Fibroblast of mammary gland (primary cell): Measurements from ENCODE around the gene KCNJ16.

Source experiments
- DNase-seq: peaks from one replicate; pipeline ENCODE4 v3.0.0-alpha.2; 2010; ENCODE audit warnings: low read depth
- H3K4me3 ChIP-seq: 2 replicates; pipeline ENCODE4 v1.5.1; 2011; ENCODE audit warnings: low read depth, mild to moderate bottlenecking, low read length, moderate library complexity; ENCODE audit not compliant: control insufficient read depth
- TF ChIP-seq, protein P1 (sequence below): conservative IDR thresholded peaks from 2 replicates; pipeline ENCODE4 v1.5.1; 2011; ENCODE audit warnings: low read depth, low read length, inconsistent platforms; ENCODE audit not compliant: control insufficient read depth, insufficient read depth

The KCNJ16 gene

DNA sequence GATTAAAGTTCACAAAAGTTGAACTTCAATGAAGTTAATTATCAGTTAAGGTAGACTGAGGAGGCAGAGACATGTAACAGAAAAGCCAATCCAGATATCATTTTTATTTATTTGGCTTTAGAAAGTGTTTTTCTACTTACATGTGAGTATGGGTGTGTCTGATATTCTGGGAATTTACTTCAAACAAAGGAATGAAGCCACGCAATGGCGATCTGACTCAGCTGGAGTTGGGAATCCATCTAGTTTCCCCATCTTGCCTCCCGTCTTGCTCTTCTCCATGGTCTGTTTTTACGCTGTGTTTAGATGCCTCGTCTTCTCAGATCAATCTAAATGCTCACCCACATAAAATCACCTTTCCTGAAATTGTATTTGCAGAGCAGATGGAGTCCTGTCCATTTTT, 1.7 kb upstream of the KCNJ16 start:
- TF ChIP-seq, protein P1, sequence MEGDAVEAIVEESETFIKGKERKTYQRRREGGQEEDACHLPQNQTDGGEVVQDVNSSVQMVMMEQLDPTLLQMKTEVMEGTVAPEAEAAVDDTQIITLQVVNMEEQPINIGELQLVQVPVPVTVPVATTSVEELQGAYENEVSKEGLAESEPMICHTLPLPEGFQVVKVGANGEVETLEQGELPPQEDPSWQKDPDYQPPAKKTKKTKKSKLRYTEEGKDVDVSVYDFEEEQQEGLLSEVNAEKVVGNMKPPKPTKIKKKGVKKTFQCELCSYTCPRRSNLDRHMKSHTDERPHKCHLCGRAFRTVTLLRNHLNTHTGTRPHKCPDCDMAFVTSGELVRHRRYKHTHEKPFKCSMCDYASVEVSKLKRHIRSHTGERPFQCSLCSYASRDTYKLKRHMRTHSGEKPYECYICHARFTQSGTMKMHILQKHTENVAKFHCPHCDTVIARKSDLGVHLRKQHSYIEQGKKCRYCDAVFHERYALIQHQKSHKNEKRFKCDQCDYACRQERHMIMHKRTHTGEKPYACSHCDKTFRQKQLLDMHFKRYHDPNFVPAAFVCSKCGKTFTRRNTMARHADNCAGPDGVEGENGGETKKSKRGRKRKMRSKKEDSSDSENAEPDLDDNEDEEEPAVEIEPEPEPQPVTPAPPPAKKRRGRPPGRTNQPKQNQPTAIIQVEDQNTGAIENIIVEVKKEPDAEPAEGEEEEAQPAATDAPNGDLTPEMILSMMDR = no peak
- no peak for DNase-seq
- no peak overlapping the region for H3K4me3 ChIP-seq

DNA sequence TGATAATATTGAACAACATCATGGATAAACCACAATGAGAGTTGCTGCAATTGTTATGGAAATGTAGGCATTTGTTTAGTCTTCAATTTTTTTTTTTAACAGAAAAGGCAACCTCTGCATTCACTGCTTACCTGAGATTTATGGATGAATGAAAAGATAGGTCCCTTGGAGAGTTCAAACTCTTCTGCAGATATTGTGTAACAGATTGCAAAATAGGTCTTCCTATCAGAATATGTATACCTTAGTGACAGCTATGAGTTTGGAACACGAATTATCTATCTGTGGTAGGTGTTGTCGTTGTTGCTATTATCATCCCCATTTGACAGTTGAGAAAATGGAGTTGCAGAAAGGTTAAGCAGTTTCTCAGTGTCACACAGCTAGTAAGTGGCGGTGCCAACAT, 1.2 kb upstream of the KCNJ16 start:
- DNase-seq = no peak
- H3K4me3 ChIP-seq = no peak overlapping the region
- TF ChIP-seq, protein P1 = no peak

DNA sequence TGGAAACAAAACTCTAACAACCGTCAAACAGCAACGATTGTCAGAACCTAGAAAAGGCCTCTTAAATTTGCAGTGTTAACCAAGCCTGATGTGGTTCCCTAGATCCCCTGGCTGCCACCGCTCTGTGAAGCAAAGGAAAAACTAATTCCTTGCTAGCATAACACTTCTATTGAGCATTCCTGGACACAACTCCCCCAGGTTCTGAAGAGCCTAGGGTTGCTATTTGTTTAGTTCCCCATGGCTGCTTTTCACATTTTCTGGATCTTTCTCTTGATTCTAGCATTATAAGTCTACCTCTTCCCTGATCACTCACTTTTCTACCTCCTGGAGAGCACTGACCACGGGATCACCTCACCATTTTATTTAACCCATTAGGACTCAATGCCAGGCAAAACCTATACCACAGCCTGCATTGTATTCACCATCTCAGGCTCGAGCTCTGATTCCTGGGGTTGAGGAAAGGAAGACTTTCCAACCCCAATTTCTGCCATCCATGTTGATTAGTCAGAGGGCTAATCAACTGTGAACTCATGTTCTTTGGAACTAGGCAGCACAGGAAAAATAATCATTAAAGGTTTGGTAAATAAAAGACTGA, 692 bp upstream of the KCNJ16 start:
- TF ChIP-seq, protein P1 = no peak
- no peak for DNase-seq
- H3K4me3 ChIP-seq = no peak overlapping the region

DNA sequence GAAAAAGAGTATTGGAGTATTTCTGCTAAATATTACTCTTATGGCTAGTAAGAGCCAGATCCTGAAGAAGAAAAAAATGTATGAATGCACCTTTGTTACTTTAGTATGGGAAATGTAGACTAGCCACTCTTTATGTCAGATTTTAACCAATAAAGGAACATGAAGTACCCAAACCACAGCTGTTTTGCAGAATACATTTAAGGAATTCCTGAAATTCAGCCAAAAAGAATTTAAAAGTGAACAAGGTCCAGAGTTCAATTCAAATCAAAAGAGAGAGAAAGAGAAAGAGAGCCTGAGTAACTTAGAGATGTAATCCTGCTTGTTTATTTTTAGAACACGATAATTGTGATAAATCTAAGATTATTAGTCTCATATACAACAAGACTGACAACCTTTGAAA, 1.2 kb downstream of the KCNJ16 start:
- TF ChIP-seq, protein P1 = no peak
- H3K4me3 ChIP-seq = no peak overlapping the region
- DNase-seq = peak; percentile 30

DNA sequence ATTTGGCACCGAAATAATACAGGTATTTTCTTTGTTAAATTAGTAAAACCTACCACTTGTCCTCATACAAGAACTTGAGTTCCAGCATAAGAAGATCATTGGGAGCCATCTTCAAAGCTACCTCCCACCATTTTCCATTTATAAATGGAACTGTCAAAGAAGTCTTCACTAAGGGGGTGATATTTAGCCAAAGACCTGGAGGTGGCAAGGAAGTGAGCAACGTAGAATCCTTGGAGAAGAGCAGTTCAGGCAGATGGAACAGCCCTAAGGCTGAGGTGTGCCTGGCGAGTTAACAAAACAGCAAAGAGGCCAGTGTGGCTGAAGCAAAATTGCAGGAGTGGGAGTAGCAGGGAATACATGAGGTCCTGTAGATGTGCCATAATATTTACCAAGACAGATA, 1.8 kb downstream of the KCNJ16 start:
- no peak overlapping the region for H3K4me3 ChIP-seq
- no peak for DNase-seq
- TF ChIP-seq, protein P1 = no peak

DNA sequence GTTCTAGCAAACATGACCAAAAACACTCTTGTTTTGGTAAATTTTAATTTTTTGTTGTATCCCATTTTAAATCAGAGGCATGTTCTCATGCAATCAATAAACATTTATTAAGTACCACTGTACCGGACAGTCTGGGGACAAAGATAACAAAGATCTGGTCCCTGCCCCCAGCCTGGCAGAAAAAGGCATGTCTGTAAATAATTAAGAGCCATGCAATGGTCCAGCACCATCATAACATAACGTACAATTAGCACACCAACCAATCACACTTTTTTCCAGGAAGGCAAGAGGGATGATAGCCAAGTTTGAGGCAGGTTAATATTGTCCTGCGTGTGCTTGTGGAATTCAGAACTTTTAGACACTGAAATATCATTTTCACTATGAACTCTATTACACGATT, 3.5 kb downstream of the KCNJ16 start:
- DNase-seq = no peak
- TF ChIP-seq, protein P1 = no peak
- H3K4me3 ChIP-seq = no peak overlapping the region
